Colonic mucosa (tissue), 4 donors: Measurements from ENCODE around the gene TMEM138. TPM values are rescaled to one million over a fixed set of nuclear protein-coding genes. Genes with fewer than 3 reads are reported as not detected.

Source experiments
- DNase-seq: peaks from one replicate; pipeline ENCODE4 v3.0.0-alpha.2; 2020
- H3K27ac ChIP-seq: fragments of 200-600 bp; one replicate; pipeline ENCODE4 v1.8.0; 2021
- H3K27me3 ChIP-seq: fragments of 200-600 bp; one replicate; pipeline ENCODE4 v1.8.0; 2021
- H3K36me3 ChIP-seq: fragments of 200-600 bp; one replicate; pipeline ENCODE4 v1.8.0; 2021
- H3K4me1 ChIP-seq: fragments of 200-600 bp; one replicate; pipeline ENCODE4 v1.8.0; 2021; ENCODE audit warnings: mild to moderate bottlenecking
- H3K4me3 ChIP-seq: fragments of 200-600 bp; one replicate; pipeline ENCODE4 v1.8.0; 2021
- H3K9ac ChIP-seq, 2 donors: one replicate each; pipeline ENCODE4 v1.7.0; 2013; ENCODE audit warnings: control low read depth in 2 of 2, low read depth in 2 of 2, low read length in 2 of 2
- H3K9me3 ChIP-seq: fragments of 200-600 bp; one replicate; pipeline ENCODE4 v1.8.0; 2021
- CTCF ChIP-seq: fragments of 200-600 bp; IDR thresholded peaks from one replicate; pipeline ENCODE4 v1.8.0; 2022; ENCODE audit warnings: antibody characterized with exemption, mild to moderate bottlenecking
- intact Hi-C: fragments of 100-400 bp; cut with DNase I; formaldehyde crosslinking; loops from one replicate; pipeline ENCODE4 v1.14.1; 2022
- total RNA-seq, 2 donors: library from RNA; stranded (reverse); fragmentation: NEBNext Ultra II Directional in 1 of 2; extraction: Animal tissue kit (Norgen Biotek cat#: 25700) in 1 of 2; gene quantifications; one replicate each; pipeline ENCODE4 v1.2.1, GENCODE V29; 2021
- donor health status: healthy.
- donor health status: DM: no; HTN: no; CAD: no.
- donor health status: DM: no; HTN: no; CAD: no.

Gene TMEM138
- total RNA-seq, 2 donors from 2014 or later = 27.4 to 37.7 TPM

DNA sequence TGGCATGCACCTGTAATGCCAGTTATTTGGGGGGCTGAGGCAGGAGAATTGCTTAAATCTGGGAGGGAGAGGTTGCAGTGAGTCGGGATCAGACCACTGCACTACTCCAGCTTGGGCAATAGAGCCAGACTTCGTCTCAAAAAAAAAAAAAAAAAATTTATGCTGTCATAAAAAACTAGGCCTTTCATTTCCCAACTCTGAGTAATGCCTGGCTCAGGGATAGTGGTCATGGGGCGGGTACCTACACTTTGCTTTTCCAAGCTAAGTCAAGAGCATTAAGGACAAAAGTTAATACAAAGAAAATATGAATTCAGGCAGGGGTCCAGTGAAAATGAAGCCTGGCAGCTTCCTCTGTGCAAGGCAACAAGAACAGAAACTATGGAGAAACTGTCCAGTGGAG is 51.3 kb downstream of the TMEM138 start:
- no peak overlapping the region for H3K27ac ChIP-seq
- intact Hi-C loops = no loop called here
- DNase-seq = no peak
- H3K4me1 ChIP-seq = no peaks in the 10 kb centered on the region
- peaks cover 42% of the 10 kb centered on the region for H3K36me3 ChIP-seq
- no peak overlapping the region for H3K9ac ChIP-seq
- no peaks in the 10 kb centered on the region for H3K27me3 ChIP-seq
- H3K9me3 ChIP-seq = no peaks in the 10 kb centered on the region
- TF ChIP-seq CTCF = no peak
- H3K4me3 ChIP-seq = no peak overlapping the region

GRCh38 chr11:61414547-61414946 is 52.4 kb downstream of the TMEM138 start:
- no peak for TF ChIP-seq CTCF

DNA sequence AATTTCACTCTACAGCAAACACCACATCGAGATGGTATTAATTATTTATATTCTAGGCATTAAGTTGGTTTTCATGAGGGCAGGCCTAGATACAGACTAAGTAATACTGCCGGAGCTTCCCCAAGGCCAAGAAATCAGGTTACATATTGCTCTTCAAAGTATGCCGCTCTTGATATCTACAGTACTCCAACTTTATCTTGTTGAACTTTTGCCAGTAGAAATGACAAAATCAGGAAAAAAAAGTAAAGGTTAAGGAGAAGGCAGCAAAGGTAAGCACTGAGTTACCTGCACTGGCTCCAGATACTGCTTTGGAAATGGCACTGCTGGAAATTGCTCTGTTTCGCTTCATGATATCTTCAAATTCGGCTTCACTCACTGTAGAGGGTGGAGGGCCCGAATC is 53.2 kb downstream of the TMEM138 start:
- DNase-seq = no peak
- no peak overlapping the region for H3K27ac ChIP-seq
- intact Hi-C loops = no loop called here

More at GRCh38 chr11:61414547-61414946, 52.4 kb downstream of the TMEM138 start:
- Histone ChIP-seq H3K4me1 (no peaks in the 10 kb centered on the region), H3K4me3 (no peak overlapping the region), H3K9ac (no peak overlapping the region), H3K27me3 (no peaks in the 10 kb centered on the region), H3K27ac (no peak overlapping the region), H3K9me3 (no peaks in the 10 kb centered on the region), H3K36me3 (peaks cover 51% of the 10 kb centered on the region)
- intact Hi-C loops = no loop called here
- no peak for DNase-seq

DNA sequence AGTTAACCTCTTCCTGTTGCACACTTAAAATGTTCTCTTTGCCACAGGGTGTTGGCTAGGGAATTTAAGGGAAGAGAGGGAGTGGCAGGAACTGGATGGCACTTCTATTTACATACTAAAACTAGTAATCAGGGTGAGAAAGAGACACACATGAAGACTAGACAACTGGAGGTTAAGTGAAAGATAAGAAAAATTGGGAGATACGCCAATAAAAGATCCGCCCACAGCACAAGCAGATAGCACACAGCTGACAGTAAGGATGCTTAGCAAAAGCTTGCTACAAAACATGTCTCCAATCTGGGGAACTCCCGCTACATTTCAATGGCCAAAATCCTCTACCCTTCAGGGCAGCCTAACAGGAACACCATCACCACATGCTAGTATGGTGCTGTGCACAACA is 54.8 kb downstream of the TMEM138 start:
- Histone ChIP-seq H3K4me3 (no peak overlapping the region), H3K27ac (no peak overlapping the region), H3K36me3 (peaks cover 48% of the 10 kb centered on the region), H3K9me3 (no peaks in the 10 kb centered on the region), H3K27me3 (no peaks in the 10 kb centered on the region), H3K4me1 (no peaks in the 10 kb centered on the region), H3K9ac (no peak overlapping the region)
- DNase-seq = no peak
- no peak for TF ChIP-seq CTCF
- intact Hi-C loops = no loop called here

More for the DNA sequence above, 53.2 kb downstream of the TMEM138 start:
- Histone ChIP-seq H3K9me3 (no peaks in the 10 kb centered on the region), H3K4me3 (no peak overlapping the region), H3K36me3 (peaks cover 51% of the 10 kb centered on the region), H3K27me3 (no peaks in the 10 kb centered on the region), H3K4me1 (no peaks in the 10 kb centered on the region), H3K9ac (no peak overlapping the region)
- no peak for TF ChIP-seq CTCF

DNA sequence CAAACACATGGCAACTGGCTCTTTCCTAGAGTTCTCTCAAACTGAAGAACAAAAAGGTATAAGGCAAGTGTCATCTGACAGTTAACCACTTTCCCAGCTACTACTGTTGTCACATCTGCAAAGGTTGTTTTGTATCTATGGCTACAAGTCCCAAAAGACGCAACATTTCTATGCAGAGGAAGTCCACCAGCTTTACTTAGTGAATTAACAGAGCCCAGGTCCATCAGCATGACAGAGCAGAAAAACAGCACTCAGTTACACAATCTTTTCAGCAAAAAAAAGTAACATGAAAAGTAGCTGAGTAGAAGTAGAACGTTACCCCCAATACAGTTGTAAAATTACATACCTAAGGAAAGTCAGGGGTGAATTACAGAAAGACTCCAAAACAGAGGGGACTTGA is 55.5 kb downstream of the TMEM138 start:
- no peak for DNase-seq
- Histone ChIP-seq H3K4me1 (no peaks in the 10 kb centered on the region), H3K9ac (no peak overlapping the region), H3K36me3 (peaks cover 46% of the 10 kb centered on the region), H3K27ac (no peak overlapping the region), H3K4me3 (no peak overlapping the region), H3K9me3 (no peaks in the 10 kb centered on the region), H3K27me3 (no peaks in the 10 kb centered on the region)
- TF ChIP-seq CTCF = no peak
- intact Hi-C loops = no loop called here

- H3K4me3 ChIP-seq = no peak overlapping the region
- no peak for DNase-seq
- no peaks in the 10 kb centered on the region for H3K27me3 ChIP-seq
- peaks cover 44% of the 10 kb centered on the region for H3K36me3 ChIP-seq
- H3K9me3 ChIP-seq = no peaks in the 10 kb centered on the region
- no peak overlapping the region for H3K9ac ChIP-seq
- H3K27ac ChIP-seq = no peak overlapping the region
- no peak for TF ChIP-seq CTCF
- intact Hi-C loops = no loop called here
- no peaks in the 10 kb centered on the region for H3K4me1 ChIP-seq
Observed at GRCh38 chr11:61418136-61418535, 56.0 kb downstream of the TMEM138 start.
